Endothelial cell of umbilical vein (primary cell): ENCODE measurements around the gene SCGN. TPM values are rescaled to one million over a fixed set of nuclear protein-coding genes. Genes with fewer than 3 reads are reported as not detected.

Experiments used
- BruUV-seq: library from RNA; stranded (reverse); fragments of 400-500 nt; replicated peaks from 2 replicates; lab custom pipeline; 2021; lab: Mats Ljungman, UMichigan
- CTCF ChIA-PET: fragments of 300-600, 350-600 bp; sonication (Branson Sonifier 250); formaldehyde crosslinking; loops from one replicate; lab custom pipeline; 2021; ENCODE audit warnings: antibody characterized with exemption, inconsistent platforms; lab: Charles Lee
- POLR2A ChIA-PET: fragments of 300-600, 350-600 bp; sonication (Branson Sonifier 250); formaldehyde crosslinking; loops from one replicate; lab custom pipeline; 2021; ENCODE audit warnings: antibody characterized with exemption, inconsistent platforms; lab: Charles Lee
- DNase-seq: peaks from one replicate; pipeline ENCODE4 v3.0.0-alpha.2; 2011; ENCODE audit warnings: low read depth, low spot score
- FAIRE-seq: peaks from 2 replicates; lab custom pipeline; 2011; peaks lifted over from hg19 to GRCh38; lab: Jason Lieb, UNC
- H2AFZ ChIP-seq: 2 replicates; pipeline ENCODE4 v1.6.0; 2012; ENCODE audit warnings: low read depth, low read length, control low read depth, inconsistent platforms
- H3K27ac ChIP-seq: 2 replicates; pipeline ENCODE4 v1.5.1; 2011; ENCODE audit warnings: low read depth, mild to moderate bottlenecking, control low read depth, low read length, moderate library complexity; ENCODE audit not compliant: insufficient read depth
- H3K27me3 ChIP-seq, 2 experiments: 2 replicates each; pipeline versions ENCODE4 v1.6.0 to v1.6.1; 2011; ENCODE audit warnings: low read length in 2 of 2, mixed read lengths in 1 of 2; ENCODE audit not compliant: control insufficient read depth in 2 of 2, insufficient read depth in 2 of 2
- H3K36me3 ChIP-seq, 2 experiments: 2 replicates in 1 of 2; 3 replicates in 1 of 2; pipeline ENCODE4 v1.5.1; 2011; ENCODE audit warnings: low read length in 2 of 2, mild to moderate bottlenecking in 1 of 2, moderate library complexity in 1 of 2; ENCODE audit not compliant: control insufficient read depth in 2 of 2, insufficient read depth in 2 of 2; ENCODE audit errors: extremely low read depth in 1 of 2
- H3K4me1 ChIP-seq: 3 replicates; pipeline ENCODE4 v1.5.1; 2011; ENCODE audit warnings: mild to moderate bottlenecking, low read length; ENCODE audit not compliant: control insufficient read depth, insufficient read depth; ENCODE audit errors: extremely low read depth
- H3K4me2 ChIP-seq: 2 replicates; pipeline ENCODE4 v1.6.1; 2011; ENCODE audit warnings: low read length, control low read depth, mixed read lengths; ENCODE audit not compliant: insufficient read depth
- H3K4me3 ChIP-seq, 3 experiments: fragments of 200-600 bp in 1 of 3; sonication (generic), shearing (Covaris generic) in 1 of 3; replicated peaks in 1 of 3; 2 replicates each; pipeline ENCODE4 v1.5.1; 2011 to 2016; ENCODE audit warnings: control low read depth in 3 of 3, low read length in 3 of 3, mild to moderate bottlenecking in 2 of 3, inconsistent platforms in 1 of 3, low read depth in 1 of 3, moderate library complexity in 1 of 3; ENCODE audit not compliant: insufficient read depth in 1 of 3
- H3K79me2 ChIP-seq: 2 replicates; pipeline ENCODE4 v1.6.0; 2012; ENCODE audit warnings: low read length, inconsistent platforms; ENCODE audit not compliant: control insufficient read depth, insufficient read depth
- H3K9ac ChIP-seq: replicated peaks from 2 replicates; pipeline ENCODE3; 2011; ENCODE audit warnings: low read length, control low read depth; ENCODE audit not compliant: insufficient read depth; ENCODE audit errors: extremely low read depth
- H3K9me1 ChIP-seq: replicated peaks from 3 replicates; pipeline ENCODE4 v1.6.0; 2011; ENCODE audit warnings: mild to moderate bottlenecking, low read length; ENCODE audit not compliant: control insufficient read depth, insufficient read depth; ENCODE audit errors: extremely low read depth
- H3K9me3 ChIP-seq: replicated peaks from 2 replicates; pipeline ENCODE4 v1.5.1; 2012; ENCODE audit warnings: low read length, inconsistent platforms; ENCODE audit not compliant: control insufficient read depth, insufficient read depth
- H4K20me1 ChIP-seq: replicated peaks from 2 replicates; pipeline ENCODE3; 2011; ENCODE audit warnings: mild to moderate bottlenecking, low read length; ENCODE audit not compliant: control insufficient read depth, insufficient read depth; ENCODE audit errors: extremely low read depth
- CTCF ChIP-seq, 2 donors: IDR thresholded peaks; 1 replicate in 1 of 2; 2 replicates in 1 of 2; pipeline ENCODE4 v1.5.1; 2011; ENCODE audit warnings: low read length in 2 of 2, mild to moderate bottlenecking in 2 of 2, moderate library complexity in 2 of 2, control low read depth in 1 of 2, inconsistent platforms in 1 of 2, low read depth in 1 of 2; ENCODE audit not compliant: insufficient read depth in 1 of 2; ENCODE audit errors: extremely low read depth in 1 of 2
- EZH2 ChIP-seq: IDR thresholded peaks from 2 replicates; pipeline ENCODE4 v1.6.1; 2012; ENCODE audit warnings: borderline replicate concordance, low read depth, mild to moderate bottlenecking, moderate library complexity, low read length, inconsistent platforms; ENCODE audit not compliant: severe bottlenecking
- GATA2 ChIP-seq: IDR thresholded peaks from 2 replicates; pipeline ENCODE4 v1.7.0; 2011; ENCODE audit warnings: low read depth, mild to moderate bottlenecking, moderate library complexity, mixed read lengths, low read length; ENCODE audit not compliant: insufficient read length, insufficient read depth
- JUN ChIP-seq: IDR thresholded peaks from 2 replicates; pipeline ENCODE4 v1.6.1; 2011; ENCODE audit warnings: borderline replicate concordance, low read depth; ENCODE audit not compliant: insufficient read length, insufficient read depth
- MAX ChIP-seq: IDR thresholded peaks from 2 replicates; pipeline ENCODE4 v1.6.1; 2011; ENCODE audit not compliant: insufficient read depth, insufficient read length
- POLR2A ChIP-seq: IDR thresholded peaks from 2 replicates; pipeline ENCODE4 v1.6.1; 2012; ENCODE audit warnings: low read depth, mild to moderate bottlenecking, control low read depth, low read length
- POLR2AphosphoS5 ChIP-seq: IDR thresholded peaks from 2 replicates; pipeline ENCODE4 v1.6.1; 2012; ENCODE audit warnings: low read depth, mild to moderate bottlenecking, control low read depth, low read length, moderate library complexity; ENCODE audit not compliant: insufficient read depth
- dilution Hi-C: fragments of 300-500 bp; cut with MboI; formaldehyde crosslinking; loops from one replicate; pipeline ENCODE4 v1.15.0; 2019; ENCODE audit warnings: low sequenced_read_pairs; ENCODE audit not compliant: extremely low pct_ligation_motif_present
- intact Hi-C: fragments of 100-400 bp; cut with micrococcal nuclease; formaldehyde crosslinking; loops from one replicate; pipeline ENCODE4 v1.10.0; 2022
- polyA plus RNA-seq, 4 experiments: library from polyadenylated mRNA; depleted of rRNA in 3 of 4; stranded (reverse) in 3 of 4; unstranded in 1 of 4; fragments of >200 nt; gene quantifications; 2 replicates each; pipeline versions ENCODE4 v1.2.1 to v1.2.3, GENCODE V29; 2011 to 2012; ENCODE audit warnings: missing spikeins in 1 of 4
- total RNA-seq: library from RNA; stranded (reverse); gene quantifications from 2 replicates; pipeline ENCODE4 v1.2.3, GENCODE V29; 2021

The SCGN gene
- total and polyA plus RNA-seq, 2 donors (not counting 3 experiments of a cell fraction or from before 2014, with no cell fraction given) = not detected

DNA sequence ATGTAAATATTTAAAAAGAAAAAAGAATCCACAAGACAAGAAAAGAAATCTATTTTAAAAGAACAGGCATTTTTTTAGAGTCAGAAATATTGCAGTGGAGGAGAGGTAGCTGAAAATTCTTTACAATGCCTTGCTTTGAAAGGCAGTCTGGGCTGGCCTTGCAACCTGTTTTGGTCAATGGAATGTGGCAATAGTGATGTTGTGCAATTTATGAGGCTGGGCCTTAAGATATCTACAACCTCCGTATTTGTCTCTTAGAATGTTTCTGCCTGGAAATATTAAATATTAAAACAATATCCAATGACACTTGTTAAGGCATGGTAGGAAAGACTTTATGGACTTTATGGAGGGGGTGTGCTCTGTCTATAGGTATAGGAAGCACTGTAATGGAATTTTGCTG lies 14.8 kb upstream of the SCGN start:
- FAIRE-seq (no peak), DNase-seq (no peak)
- no TSS peak for BruUV-seq
- no peaks in the 10 kb centered on the region for H3K27me3 ChIP-seq
- no peak overlapping the region for H2AFZ ChIP-seq
- no peak overlapping the region for H3K4me2 ChIP-seq
- H3K36me3 ChIP-seq = no peaks in the 10 kb centered on the region
- ChIA-PET POLR2A (no interaction called here), CTCF (interaction anchor here (1.1 kb wide), 1 partner anchor 81 kb away, joined by 3 read pairs; no protein-coding TSS in a partner anchor)
- H3K9me3 ChIP-seq = no peaks in the 10 kb centered on the region
- TF ChIP-seq EZH2 (no peak), POLR2A (no peak), CTCF (IDR thresholded peaks at IDR 0.05; ENCODE audit: extremely low read depth in 1 of 2, insufficient read depth in 1 of 2, low read depth in 1 of 2, low read length in 2 of 2) (no peak), GATA2 (no peak), JUN (no peak), POLR2AphosphoS5 (no peak), MAX (no peak)
- no peaks in the 10 kb centered on the region for H4K20me1 ChIP-seq
- no peak overlapping the region for H3K9ac ChIP-seq
- H3K27ac ChIP-seq = no peak overlapping the region
- no peaks in the 10 kb centered on the region for H3K9me1 ChIP-seq
- dilution Hi-C loops = no loop called here
- no peaks in the 10 kb centered on the region for H3K4me1 ChIP-seq
- intact Hi-C loops = no loop called here
- H3K4me3 ChIP-seq = no peak overlapping the region
- H3K79me2 ChIP-seq = no peaks in the 10 kb centered on the region
